ENCODE results near the gene NINJ1. TPM values are rescaled to one million over a fixed set of nuclear protein-coding genes. Genes with fewer than 3 reads are reported as not detected.

The NINJ1 gene
- total and polyA plus RNA-seq, 2 experiments from 2014 or later: 34.6 to 51.7 TPM

GRCh38 chr9:93133681-93134014, 403 bp downstream of the NINJ1 start:
- H3K27ac ChIP-seq: peak overlapping the region; percentile 63
- H3K4me1 ChIP-seq (ENCODE audit: low read depth): peaks cover 8% of the 10 kb centered on the region
- no peaks in the 10 kb centered on the region for H3K27me3 ChIP-seq
- DNase-seq (ENCODE audit: low read depth in 1 of 2, low spot score in 1 of 2): peak; percentile 75 to 86
- H3K4me3 ChIP-seq: peak overlapping the region; percentile 56
- no peaks in the 10 kb centered on the region for H3K9me3 ChIP-seq (ENCODE audit: low read depth)
- no peak for TF ChIP-seq CTCF (IDR thresholded peaks at IDR 0.05; ENCODE audit: low read depth, low read length)
- H3K36me3 ChIP-seq: no peaks in the 10 kb centered on the region

GRCh38 chr9:93132946-93133680, 938 bp downstream of the NINJ1 start:
- no peak overlapping the region for H3K27ac ChIP-seq
- TF ChIP-seq CTCF (IDR thresholded peaks at IDR 0.05; ENCODE audit: low read depth, low read length): no peak
- no peaks in the 10 kb centered on the region for H3K36me3 ChIP-seq
- peaks cover 8% of the 10 kb centered on the region for H3K4me1 ChIP-seq (ENCODE audit: low read depth)
- H3K9me3 ChIP-seq (ENCODE audit: low read depth): no peaks in the 10 kb centered on the region
- no peaks in the 10 kb centered on the region for H3K27me3 ChIP-seq
- H3K4me3 ChIP-seq: peak overlapping the region; percentile 56
- peak in 1 of 2 donors; percentile 45 for DNase-seq (ENCODE audit: low read depth in 1 of 2, low spot score in 1 of 2)

GRCh38 chr9:93132287-93132927, 1.6 kb downstream of the NINJ1 start:
- DNase-seq (ENCODE audit: low read depth in 1 of 2, low spot score in 1 of 2): peak in 1 of 2 donors; percentile 73
- TF ChIP-seq CTCF (IDR thresholded peaks at IDR 0.05; ENCODE audit: low read depth, low read length): no peak
- Histone ChIP-seq H3K36me3 (no peaks in the 10 kb centered on the region), H3K27ac (no peak overlapping the region), H3K9me3 (ENCODE audit: low read depth) (no peaks in the 10 kb centered on the region), H3K4me3 (no peak overlapping the region), H3K27me3 (no peaks in the 10 kb centered on the region), H3K4me1 (ENCODE audit: low read depth) (peaks cover 10% of the 10 kb centered on the region)

GRCh38 chr9:93131599-93132286, 2.3 kb downstream of the NINJ1 start:
- no peak overlapping the region for H3K27ac ChIP-seq
- no peaks in the 10 kb centered on the region for H3K27me3 ChIP-seq
- H3K36me3 ChIP-seq: no peaks in the 10 kb centered on the region
- DNase-seq (ENCODE audit: low read depth in 1 of 2, low spot score in 1 of 2): no peak
- H3K4me1 ChIP-seq (ENCODE audit: low read depth): peaks cover 16% of the 10 kb centered on the region
- H3K4me3 ChIP-seq: no peak overlapping the region
- TF ChIP-seq CTCF (IDR thresholded peaks at IDR 0.05; ENCODE audit: low read depth, low read length): no peak
- no peaks in the 10 kb centered on the region for H3K9me3 ChIP-seq (ENCODE audit: low read depth)

- no peak for TF ChIP-seq CTCF (IDR thresholded peaks at IDR 0.05; ENCODE audit: low read depth, low read length)
- DNase-seq (ENCODE audit: low read depth in 1 of 2, low spot score in 1 of 2): no peak
- Histone ChIP-seq H3K4me3 (no peak overlapping the region), H3K27ac (no peak overlapping the region), H3K27me3 (no peaks in the 10 kb centered on the region), H3K9me3 (ENCODE audit: low read depth) (no peaks in the 10 kb centered on the region), H3K36me3 (no peaks in the 10 kb centered on the region), H3K4me1 (ENCODE audit: low read depth) (peaks cover 20% of the 10 kb centered on the region)
Observed at GRCh38 chr9:93130861-93131481, 3.1 kb downstream of the NINJ1 start.
